ENCODE measurements around the gene RAB37. TPM values are rescaled to one million over a fixed set of nuclear protein-coding genes. Genes with fewer than 3 reads are reported as not detected.

RAB37 gene
- total RNA-seq, 1 experiment from 2014 or later: 2.5 TPM

- no peak overlapping the region for H3K27ac ChIP-seq (ENCODE audit: insufficient read length, low read depth, low read length)
- no peak overlapping the region for H3K56ac ChIP-seq (ENCODE audit: insufficient read length, low read depth, low read length)
- H2BK20ac ChIP-seq (ENCODE audit: low read depth, low read length, poor library complexity, severe bottlenecking): no peak overlapping the region
- Mint-ChIP-seq H3K36me3 (ENCODE audit: insufficient read depth in 1 of 3, low read depth in 3 of 3) (peaks cover 9 to 56% (median 53%) of the 10 kb centered on the region in 3 experiments; a peak in 6 of 7 replicates), H3K9me3 (no peaks in the 10 kb centered on the region), H3K4me3 (no peak overlapping the region), H3K4me1 (peaks cover 0 to under 1% of the 10 kb centered on the region in 2 experiments; a peak in 2 of 4 replicates), H3K27ac (no peak overlapping the region), H3K27me3 (ENCODE audit: low read depth) (no peaks in the 10 kb centered on the region)
- H3K23me2 ChIP-seq (ENCODE audit: insufficient read length, low read depth, low read length, poor library complexity, severe bottlenecking): no peaks in the 10 kb centered on the region
- H3K9me3 ChIP-seq (ENCODE audit: control insufficient read depth, low read depth, low read length): no peaks in the 10 kb centered on the region
- no peaks in the 10 kb centered on the region for H3K27me3 ChIP-seq (ENCODE audit: insufficient read depth, low read length)
- no peak overlapping the region for H2BK5ac ChIP-seq (ENCODE audit: insufficient read length, low read length)
- H3K4me2 ChIP-seq (ENCODE audit: insufficient read depth, insufficient read length, low read length): no peak overlapping the region
- H4K5ac ChIP-seq (ENCODE audit: insufficient read length, low read depth, low read length): no peak overlapping the region
- H3K4ac ChIP-seq (ENCODE audit: low read depth, low read length): no peak overlapping the region
- H3K4me1 ChIP-seq (ENCODE audit: insufficient read depth, low read length): no peaks in the 10 kb centered on the region
- no peak overlapping the region for H2AFZ ChIP-seq (ENCODE audit: low read length)
- H3K18ac ChIP-seq (ENCODE audit: insufficient read length, low read depth, low read length): no peak overlapping the region
- H3K14ac ChIP-seq (ENCODE audit: insufficient read depth, low read length): no peak overlapping the region
- DNase-seq: no peak
- H3K79me2 ChIP-seq (ENCODE audit: insufficient read depth, low read length): no peaks in the 10 kb centered on the region
- H4K8ac ChIP-seq (replicated peaks; ENCODE audit: insufficient read length, low read depth, low read length): no peak overlapping the region
- H2BK15ac ChIP-seq (ENCODE audit: low read depth, low read length): no peak overlapping the region
- H2BK12ac ChIP-seq (ENCODE audit: insufficient read length, low read depth, low read length): no peak overlapping the region
- WGBS (ENCODE audit: extremely low coverage, insufficient read length, low lambda C conversion rate): no CpG with 5 or more reads among the region's 18 CpGs
- TF ChIP-seq CTCF (conservative IDR thresholded peaks at IDR 0.05): no peak
- no peaks in the 10 kb centered on the region for H4K20me1 ChIP-seq (ENCODE audit: control insufficient read depth, insufficient read depth, insufficient read length)
- no peak overlapping the region for H3K23ac ChIP-seq (ENCODE audit: insufficient read length, low read depth, low read length)
- no peak overlapping the region for H4K91ac ChIP-seq (ENCODE audit: insufficient read length, low read depth, low read length)
- H3K79me1 ChIP-seq (ENCODE audit: insufficient read depth, low read depth, low read length, poor library complexity, severe bottlenecking): no peaks in the 10 kb centered on the region
- no peak overlapping the region for H3K9ac ChIP-seq (ENCODE audit: extremely low read depth, insufficient read length, low read length)
- H2AK5ac ChIP-seq (ENCODE audit: insufficient read length, low read length): no peak overlapping the region
- no peak overlapping the region for H3T11ph ChIP-seq (ENCODE audit: low read length)
- H2BK120ac ChIP-seq (ENCODE audit: low read depth, low read length, poor library complexity, severe bottlenecking): no peak overlapping the region
These were observed 58.4 kb downstream of the RAB37 start for GRCh38 chr17:74795327-74796020.

Measured in H9 (cell line).